ENCODE results near the gene TMEM62.
A peak's percentile ranks its signal among the peaks of the same experiment; 100 is the strongest.

TMEM62 gene

GRCh38 chr15:43118829-43119228 lies 14.6 kb upstream of the TMEM62 start:
- Histone ChIP-seq H3K9ac (ENCODE audit: low read length) (no peak overlapping the region), H3K4me1 (ENCODE audit: low read length) (peaks cover 14% of the 10 kb centered on the region), H3K79me2 (ENCODE audit: low read length) (no peaks in the 10 kb centered on the region), H3K4me3 (ENCODE audit: low read length) (no peak overlapping the region), H4K20me1 (ENCODE audit: insufficient read depth, low read length) (no peaks in the 10 kb centered on the region), H3K27ac (ENCODE audit: low read length) (no peak overlapping the region), H3K4me2 (ENCODE audit: low read length) (peak overlapping the region; percentile 21), H3K9me3 (ENCODE audit: insufficient read depth, low read length) (no peaks in the 10 kb centered on the region), H3K27me3 (ENCODE audit: low read depth, low read length) (peaks cover 7% of the 10 kb centered on the region), H2AFZ (ENCODE audit: low read depth, low read length) (0 out of 2 replicates have a peak overlapping the region, but pooled peaks have one; percentile 4), H3K36me3 (replicated peaks; ENCODE audit: low read depth, low read length) (no peaks in the 10 kb centered on the region)
- TF ChIP-seq EZH2phosphoT487 (IDR thresholded peaks at IDR 0.05; ENCODE audit: low read depth) (no peak), CTCF (IDR thresholded peaks at IDR 0.05; ENCODE audit: low read depth, low read length) (no peak)

- TF ChIP-seq EZH2phosphoT487 (IDR thresholded peaks at IDR 0.05; ENCODE audit: low read depth) (no peak), CTCF (IDR thresholded peaks at IDR 0.05; ENCODE audit: low read depth, low read length) (no peak)
- H2AFZ ChIP-seq (ENCODE audit: low read depth, low read length), result no peak overlapping the region
- H3K9ac ChIP-seq (ENCODE audit: low read length), result no peak overlapping the region
- H3K27ac ChIP-seq (ENCODE audit: low read length), result no peak overlapping the region
- H3K36me3 ChIP-seq (replicated peaks; ENCODE audit: low read depth, low read length), result no peaks in the 10 kb centered on the region
- H3K4me1 ChIP-seq (ENCODE audit: low read length), result peaks cover 26% of the 10 kb centered on the region
- H3K4me3 ChIP-seq (ENCODE audit: low read length), result no peak overlapping the region
- H3K9me3 ChIP-seq (ENCODE audit: insufficient read depth, low read length), result no peaks in the 10 kb centered on the region
- H4K20me1 ChIP-seq (ENCODE audit: insufficient read depth, low read length), result no peaks in the 10 kb centered on the region
- H3K27me3 ChIP-seq (ENCODE audit: low read depth, low read length), result peaks cover 7% of the 10 kb centered on the region
- H3K4me2 ChIP-seq (ENCODE audit: low read length), result 0 out of 2 replicates have a peak overlapping the region, but pooled peaks have one; percentile 86
- no peaks in the 10 kb centered on the region for H3K79me2 ChIP-seq (ENCODE audit: low read length)
These were observed 11.5 kb upstream of the TMEM62 start for GRCh38 chr15:43121863-43122262.

- H3K4me1 ChIP-seq (ENCODE audit: low read length), result peaks cover 12% of the 10 kb centered on the region
These were observed 8.2 kb upstream of the TMEM62 start for GRCh38 chr15:43125100-43125661.

GRCh38 chr15:43126356-43126755 lies 7.0 kb upstream of the TMEM62 start:
- TF ChIP-seq EZH2phosphoT487 (IDR thresholded peaks at IDR 0.05; ENCODE audit: low read depth) (no peak), CTCF (IDR thresholded peaks at IDR 0.05; ENCODE audit: low read depth, low read length) (no peak)
- no peak overlapping the region for H3K27ac ChIP-seq (ENCODE audit: low read length)

More at GRCh38 chr15:43125100-43125661, 8.2 kb upstream of the TMEM62 start:
- H3K9ac ChIP-seq (ENCODE audit: low read length), result no peak overlapping the region
- no peak overlapping the region for H3K27ac ChIP-seq (ENCODE audit: low read length)
- TF ChIP-seq CTCF (IDR thresholded peaks at IDR 0.05; ENCODE audit: low read depth, low read length) (no peak), EZH2phosphoT487 (IDR thresholded peaks at IDR 0.05; ENCODE audit: low read depth) (no peak)
- H3K27me3 ChIP-seq (ENCODE audit: low read depth, low read length), result peaks cover 7% of the 10 kb centered on the region
- H3K4me3 ChIP-seq (ENCODE audit: low read length), result no peak overlapping the region
- H3K36me3 ChIP-seq (replicated peaks; ENCODE audit: low read depth, low read length), result no peaks in the 10 kb centered on the region
- no peak overlapping the region for H2AFZ ChIP-seq (ENCODE audit: low read depth, low read length)
- peak overlapping the region; percentile 21 for H3K4me2 ChIP-seq (ENCODE audit: low read length)
- no peaks in the 10 kb centered on the region for H3K79me2 ChIP-seq (ENCODE audit: low read length)
- no peaks in the 10 kb centered on the region for H3K9me3 ChIP-seq (ENCODE audit: insufficient read depth, low read length)
- H4K20me1 ChIP-seq (ENCODE audit: insufficient read depth, low read length), result no peaks in the 10 kb centered on the region

More at GRCh38 chr15:43126356-43126755, 7.0 kb upstream of the TMEM62 start:
- H3K36me3 ChIP-seq (replicated peaks; ENCODE audit: low read depth, low read length), result no peaks in the 10 kb centered on the region
- no peaks in the 10 kb centered on the region for H3K79me2 ChIP-seq (ENCODE audit: low read length)
- no peak overlapping the region for H3K9ac ChIP-seq (ENCODE audit: low read length)
- H4K20me1 ChIP-seq (ENCODE audit: insufficient read depth, low read length), result no peaks in the 10 kb centered on the region
- H3K9me3 ChIP-seq (ENCODE audit: insufficient read depth, low read length), result no peaks in the 10 kb centered on the region
- H2AFZ ChIP-seq (ENCODE audit: low read depth, low read length), result no peak overlapping the region
- H3K27me3 ChIP-seq (ENCODE audit: low read depth, low read length), result peaks cover 7% of the 10 kb centered on the region
- H3K4me1 ChIP-seq (ENCODE audit: low read length), result peaks cover 12% of the 10 kb centered on the region
- no peak overlapping the region for H3K4me2 ChIP-seq (ENCODE audit: low read length)
- no peak overlapping the region for H3K4me3 ChIP-seq (ENCODE audit: low read length)

Data from OCI-LY3 (cell line).